ACC112 (cell line): ENCODE results near the gene EIF2D.
A peak's percentile ranks its signal among the peaks of the same experiment; 100 is the strongest.

Experiments
- H2AFZ ChIP-seq: fragments of 200-600 bp; sonication (generic); one replicate; pipeline ENCODE4 v1.6.0; 2017; ENCODE audit warnings: antibody characterized with exemption, low read length; ENCODE audit not compliant: unreplicated experiment
- H3K27ac ChIP-seq: fragments of 200-600 bp; sonication (generic); 2 replicates; pipeline ENCODE4 v1.5.1; 2014; ENCODE audit warnings: low read depth, mild to moderate bottlenecking, antibody characterized with exemption, low read length, moderate library complexity
- H3K27me3 ChIP-seq: fragments of 200-600 bp; sonication (generic); 2 replicates; pipeline ENCODE4 v1.6.1; 2014; ENCODE audit warnings: mild to moderate bottlenecking, antibody characterized with exemption, low read length, moderate library complexity, mixed read lengths; ENCODE audit not compliant: insufficient read depth
- H3K36me3 ChIP-seq: fragments of 200-600 bp; sonication (generic); 2 replicates; pipeline ENCODE4 v1.6.1; 2016; ENCODE audit warnings: mild to moderate bottlenecking, antibody characterized with exemption, low read length, moderate library complexity, mixed read lengths; ENCODE audit not compliant: insufficient read depth
- H3K4me1 ChIP-seq: fragments of 200-600 bp; sonication (generic); one replicate; pipeline ENCODE4 v1.6.1; 2016; ENCODE audit warnings: low read length, mixed read lengths; ENCODE audit not compliant: insufficient read depth, unreplicated experiment, control insufficient read depth
- H3K4me3 ChIP-seq: fragments of 200-600 bp; sonication (generic); 2 replicates; pipeline ENCODE4 v1.5.1; 2014; ENCODE audit warnings: mild to moderate bottlenecking, low read depth, low read length
- H3K79me2 ChIP-seq: fragments of 200-600 bp; sonication (generic); one replicate; pipeline ENCODE4 v1.6.0; 2016; ENCODE audit warnings: low read length; ENCODE audit not compliant: control insufficient read depth, unreplicated experiment, insufficient read depth

EIF2D gene

GRCh38 chr1:206578978-206579374, 33.3 kb downstream of the EIF2D start:
- H3K36me3 ChIP-seq = no peaks in the 10 kb centered on the region
- H3K4me3 ChIP-seq = no peak overlapping the region
- no peaks in the 10 kb centered on the region for H3K27me3 ChIP-seq
- peaks cover 23% of the 10 kb centered on the region for H3K4me1 ChIP-seq
- H3K27ac ChIP-seq = no peak overlapping the region
- H2AFZ ChIP-seq = no peak overlapping the region
- no peaks in the 10 kb centered on the region for H3K79me2 ChIP-seq

- H2AFZ ChIP-seq = no peak overlapping the region
- no peak overlapping the region for H3K4me3 ChIP-seq
- H3K79me2 ChIP-seq = no peaks in the 10 kb centered on the region
- H3K27me3 ChIP-seq = no peaks in the 10 kb centered on the region
- H3K4me1 ChIP-seq = peaks cover 23% of the 10 kb centered on the region
- H3K27ac ChIP-seq = no peak overlapping the region
- no peaks in the 10 kb centered on the region for H3K36me3 ChIP-seq
Observed at GRCh38 chr1:206578068-206578977, 33.9 kb downstream of the EIF2D start.

- H3K4me3 ChIP-seq = no peak overlapping the region
- H3K4me1 ChIP-seq = peaks cover 23% of the 10 kb centered on the region
- no peaks in the 10 kb centered on the region for H3K79me2 ChIP-seq
- H2AFZ ChIP-seq = no peak overlapping the region
- no peaks in the 10 kb centered on the region for H3K36me3 ChIP-seq
- H3K27me3 ChIP-seq = no peaks in the 10 kb centered on the region
- H3K27ac ChIP-seq = no peak overlapping the region
Observed at GRCh38 chr1:206577626-206578025, 34.6 kb downstream of the EIF2D start.

- Histone ChIP-seq H3K36me3 (no peaks in the 10 kb centered on the region), H3K4me3 (no peak overlapping the region), H3K27ac (no peak overlapping the region), H3K27me3 (no peaks in the 10 kb centered on the region), H2AFZ (no peak overlapping the region), H3K79me2 (no peaks in the 10 kb centered on the region), H3K4me1 (peaks cover 23% of the 10 kb centered on the region)
Observed at GRCh38 chr1:206575894-206576737, 36.1 kb downstream of the EIF2D start.

GRCh38 chr1:206575165-206575893, 36.9 kb downstream of the EIF2D start:
- Histone ChIP-seq H3K36me3 (no peaks in the 10 kb centered on the region), H3K27ac (no peak overlapping the region), H3K27me3 (no peaks in the 10 kb centered on the region), H3K79me2 (no peaks in the 10 kb centered on the region), H3K4me1 (peaks cover 23% of the 10 kb centered on the region), H2AFZ (peak overlapping the region; percentile 44), H3K4me3 (no peak overlapping the region)

- Histone ChIP-seq H3K27ac (no peak overlapping the region), H3K27me3 (no peaks in the 10 kb centered on the region), H3K79me2 (no peaks in the 10 kb centered on the region), H3K36me3 (no peaks in the 10 kb centered on the region), H3K4me1 (peaks cover 13% of the 10 kb centered on the region), H3K4me3 (no peak overlapping the region), H2AFZ (no peak overlapping the region)
Observed at GRCh38 chr1:206573762-206574161, 38.5 kb downstream of the EIF2D start.

- Histone ChIP-seq H3K27ac (no peak overlapping the region), H2AFZ (no peak overlapping the region), H3K4me3 (no peak overlapping the region)
Observed at GRCh38 chr1:206573319-206573718, 38.9 kb downstream of the EIF2D start.

GRCh38 chr1:206572835-206573234, 39.4 kb downstream of the EIF2D start:
- no peaks in the 10 kb centered on the region for H3K27me3 ChIP-seq
- no peak overlapping the region for H3K4me3 ChIP-seq
- H2AFZ ChIP-seq = no peak overlapping the region
- no peaks in the 10 kb centered on the region for H3K79me2 ChIP-seq
- H3K4me1 ChIP-seq = peaks cover 17% of the 10 kb centered on the region
- no peak overlapping the region for H3K27ac ChIP-seq
- H3K36me3 ChIP-seq = no peaks in the 10 kb centered on the region

More at GRCh38 chr1:206573319-206573718, 38.9 kb downstream of the EIF2D start:
- no peaks in the 10 kb centered on the region for H3K79me2 ChIP-seq
- no peaks in the 10 kb centered on the region for H3K36me3 ChIP-seq
- peaks cover 15% of the 10 kb centered on the region for H3K4me1 ChIP-seq
- no peaks in the 10 kb centered on the region for H3K27me3 ChIP-seq

GRCh38 chr1:206570529-206570928, 41.7 kb downstream of the EIF2D start:
- H3K79me2 ChIP-seq = no peaks in the 10 kb centered on the region
- H3K4me3 ChIP-seq = no peak overlapping the region

GRCh38 chr1:206569556-206569955, 42.7 kb downstream of the EIF2D start:
- Histone ChIP-seq H3K27ac (no peak overlapping the region), H3K79me2 (no peaks in the 10 kb centered on the region), H3K36me3 (no peaks in the 10 kb centered on the region)

More at GRCh38 chr1:206570529-206570928, 41.7 kb downstream of the EIF2D start:
- no peak overlapping the region for H2AFZ ChIP-seq
- H3K27ac ChIP-seq = no peak overlapping the region
- no peaks in the 10 kb centered on the region for H3K36me3 ChIP-seq
- peaks cover 11% of the 10 kb centered on the region for H3K4me1 ChIP-seq
- peaks cover 3% of the 10 kb centered on the region; the same call in 1 of the 2 replicates for H3K27me3 ChIP-seq

More at GRCh38 chr1:206569556-206569955, 42.7 kb downstream of the EIF2D start:
- Histone ChIP-seq H3K27me3 (peaks cover 10% of the 10 kb centered on the region), H2AFZ (no peak overlapping the region), H3K4me3 (no peak overlapping the region), H3K4me1 (peaks cover 4% of the 10 kb centered on the region)
